ENCODE data around the gene STAC.
A peak's percentile ranks its signal among the peaks of the same experiment; 100 is the strongest.

The STAC gene

DNA sequence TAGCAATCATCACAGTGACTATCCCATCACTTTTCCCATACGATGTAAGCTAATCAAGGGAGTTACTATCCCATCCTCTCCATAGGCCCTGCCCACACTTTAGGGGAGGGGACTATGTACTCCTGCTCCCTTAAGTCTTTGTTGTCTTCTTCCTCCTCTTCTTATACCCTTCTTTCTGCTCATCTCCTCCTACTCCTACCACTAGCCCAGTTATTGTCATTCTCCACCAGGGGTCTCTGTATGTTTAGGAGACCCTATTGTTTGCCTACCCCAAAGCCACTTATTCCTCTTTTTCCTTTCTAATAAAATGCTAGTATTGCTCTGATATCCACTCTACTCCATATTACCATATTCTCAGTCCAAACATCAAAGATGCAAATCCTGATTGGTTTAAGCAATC, 27.8 kb downstream of the STAC start:
- TF ChIP-seq, protein P1, sequence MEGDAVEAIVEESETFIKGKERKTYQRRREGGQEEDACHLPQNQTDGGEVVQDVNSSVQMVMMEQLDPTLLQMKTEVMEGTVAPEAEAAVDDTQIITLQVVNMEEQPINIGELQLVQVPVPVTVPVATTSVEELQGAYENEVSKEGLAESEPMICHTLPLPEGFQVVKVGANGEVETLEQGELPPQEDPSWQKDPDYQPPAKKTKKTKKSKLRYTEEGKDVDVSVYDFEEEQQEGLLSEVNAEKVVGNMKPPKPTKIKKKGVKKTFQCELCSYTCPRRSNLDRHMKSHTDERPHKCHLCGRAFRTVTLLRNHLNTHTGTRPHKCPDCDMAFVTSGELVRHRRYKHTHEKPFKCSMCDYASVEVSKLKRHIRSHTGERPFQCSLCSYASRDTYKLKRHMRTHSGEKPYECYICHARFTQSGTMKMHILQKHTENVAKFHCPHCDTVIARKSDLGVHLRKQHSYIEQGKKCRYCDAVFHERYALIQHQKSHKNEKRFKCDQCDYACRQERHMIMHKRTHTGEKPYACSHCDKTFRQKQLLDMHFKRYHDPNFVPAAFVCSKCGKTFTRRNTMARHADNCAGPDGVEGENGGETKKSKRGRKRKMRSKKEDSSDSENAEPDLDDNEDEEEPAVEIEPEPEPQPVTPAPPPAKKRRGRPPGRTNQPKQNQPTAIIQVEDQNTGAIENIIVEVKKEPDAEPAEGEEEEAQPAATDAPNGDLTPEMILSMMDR (conservative IDR thresholded peaks at IDR 0.05; ENCODE audit: low read depth, low read length), result peak; percentile 31
- no peak for DNase-seq (ENCODE audit: low read depth)

DNA sequence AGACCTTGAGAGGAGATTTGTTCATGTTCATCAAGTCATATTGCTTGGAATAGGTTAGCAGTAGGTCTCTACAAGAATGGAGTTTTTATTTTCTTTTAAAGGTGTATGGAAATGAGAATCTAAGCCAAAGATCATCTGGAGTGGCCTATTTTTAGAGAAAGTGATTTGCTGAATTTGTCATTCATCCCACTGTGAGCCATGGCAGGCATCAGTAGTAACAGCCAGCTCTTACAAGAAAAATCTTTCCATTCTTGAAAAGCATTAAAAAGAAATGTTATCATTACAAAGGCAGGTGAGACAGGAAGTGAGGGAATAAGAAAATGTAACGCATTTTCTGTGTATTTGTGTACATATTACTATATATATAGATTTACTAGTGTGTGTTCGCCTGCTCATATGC, 29.6 kb downstream of the STAC start:
- TF ChIP-seq, protein P1 (conservative IDR thresholded peaks at IDR 0.05; ENCODE audit: low read depth, low read length), result no peak
- DNase-seq (ENCODE audit: low read depth), result no peak
- H3K4me3 ChIP-seq (ENCODE audit: low read length), result no peak overlapping the region

More for the DNA sequence above, 27.8 kb downstream of the STAC start:
- no peak overlapping the region for H3K4me3 ChIP-seq (ENCODE audit: low read length)

DNA sequence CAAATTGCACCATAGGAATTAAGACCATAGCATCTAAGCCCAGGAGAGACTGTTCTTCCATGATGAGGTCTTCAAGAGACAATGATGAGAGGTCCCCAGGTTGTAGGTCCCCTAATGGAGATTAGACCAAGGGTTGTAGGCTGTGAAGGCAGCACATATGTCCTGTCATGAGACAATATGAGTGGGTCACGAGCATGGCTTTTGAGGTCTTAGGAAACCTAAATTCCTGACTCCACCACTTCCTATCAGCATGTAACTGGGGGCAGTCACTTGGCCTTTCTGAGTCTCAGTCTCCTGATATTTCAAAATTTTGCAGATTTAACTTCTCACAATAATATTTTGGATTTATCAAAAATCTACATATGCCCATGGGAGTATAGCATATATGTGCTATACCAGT, 31.3 kb downstream of the STAC start:
- no peak overlapping the region for H3K4me3 ChIP-seq (ENCODE audit: low read length)
- TF ChIP-seq, protein P1 (conservative IDR thresholded peaks at IDR 0.05; ENCODE audit: low read depth, low read length), result no peak
- DNase-seq (ENCODE audit: low read depth), result no peak

DNA sequence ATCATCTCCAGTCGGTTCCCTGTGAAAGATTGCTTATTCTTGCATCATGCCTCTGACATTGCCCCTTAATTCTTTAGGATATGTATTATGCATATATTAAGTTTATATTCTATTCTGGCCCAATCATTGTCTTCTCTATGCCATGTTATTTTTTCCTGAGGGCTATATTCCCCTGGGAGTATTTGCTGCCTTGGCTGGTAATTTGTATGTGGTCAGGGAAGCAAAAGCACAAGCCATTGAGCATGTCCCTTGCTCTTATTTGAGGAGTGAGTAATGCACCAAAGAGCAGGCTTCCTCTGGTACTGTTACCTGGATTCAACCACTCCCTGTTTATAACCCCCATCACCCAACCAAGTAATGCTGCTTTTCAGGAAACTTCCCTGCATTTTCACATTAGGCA, 36.3 kb downstream of the STAC start:
- no peak overlapping the region for H3K4me3 ChIP-seq (ENCODE audit: low read length)
- DNase-seq (ENCODE audit: low read depth), result no peak
- TF ChIP-seq, protein P1 (conservative IDR thresholded peaks at IDR 0.05; ENCODE audit: low read depth, low read length), result no peak

DNA sequence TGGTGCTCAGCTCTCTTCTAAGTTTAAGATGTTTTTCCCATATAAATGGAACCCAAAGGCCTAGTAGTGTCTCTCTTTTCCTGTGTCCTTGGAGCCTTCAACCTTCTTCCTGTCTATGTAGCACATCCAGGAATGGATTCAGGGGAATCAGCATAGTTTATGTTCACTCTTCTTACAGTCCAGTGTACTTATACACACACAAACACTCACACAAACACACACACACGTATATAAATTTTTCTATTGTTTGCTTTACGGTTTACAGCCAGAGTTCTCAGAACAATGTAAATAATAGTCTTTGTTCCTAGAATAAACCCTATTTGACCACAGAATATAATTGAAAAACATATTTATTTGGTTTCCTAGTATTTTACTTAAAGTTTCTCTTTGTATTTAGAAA, 36.9 kb downstream of the STAC start:
- DNase-seq (ENCODE audit: low read depth), result no peak
- H3K4me3 ChIP-seq (ENCODE audit: low read length), result no peak overlapping the region
- TF ChIP-seq, protein P1 (conservative IDR thresholded peaks at IDR 0.05; ENCODE audit: low read depth, low read length), result no peak

DNA sequence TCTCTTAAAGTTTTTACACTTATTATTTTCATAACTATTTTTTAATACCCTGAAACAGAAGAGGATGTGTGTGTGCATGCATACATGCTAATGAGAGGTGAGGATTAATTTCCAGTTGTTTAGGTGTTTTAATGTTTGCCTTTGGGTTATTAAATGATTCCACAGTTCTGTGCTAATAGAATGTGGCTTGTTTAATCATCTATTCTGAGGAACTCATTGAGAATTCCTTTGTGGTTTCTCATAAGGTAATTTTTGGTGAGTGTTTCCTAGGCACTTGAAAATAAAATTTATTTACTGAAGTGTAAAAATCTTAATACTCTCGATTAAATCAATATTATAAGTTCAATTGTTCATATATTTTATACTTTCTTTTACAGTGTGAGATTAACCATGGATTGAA, 38.0 kb downstream of the STAC start:
- TF ChIP-seq, protein P1 (conservative IDR thresholded peaks at IDR 0.05; ENCODE audit: low read depth, low read length), result no peak
- H3K4me3 ChIP-seq (ENCODE audit: low read length), result no peak overlapping the region
- DNase-seq (ENCODE audit: low read depth), result no peak

DNA sequence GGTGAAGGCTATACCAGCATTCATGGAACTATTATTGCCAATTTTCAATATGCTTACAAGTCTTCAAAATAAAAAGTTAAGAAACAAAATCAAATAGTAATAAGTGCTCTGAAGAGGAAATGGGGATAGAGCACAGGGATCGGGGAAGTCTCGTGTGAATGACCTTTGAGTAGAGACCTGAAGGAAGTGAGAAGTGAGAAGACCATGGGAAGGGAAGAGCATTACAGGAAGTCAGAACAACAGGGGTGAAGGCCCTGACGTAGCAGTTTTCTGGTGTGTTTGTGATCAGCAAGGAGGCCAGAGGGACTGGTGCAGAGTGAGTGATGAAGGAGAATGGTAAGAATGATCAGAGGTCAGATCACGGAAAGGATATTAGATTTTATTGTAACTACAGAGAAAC, 48.1 kb downstream of the STAC start:
- DNase-seq (ENCODE audit: low read depth), result no peak
- H3K4me3 ChIP-seq (ENCODE audit: low read length), result no peak overlapping the region
- TF ChIP-seq, protein P1 (conservative IDR thresholded peaks at IDR 0.05; ENCODE audit: low read depth, low read length), result no peak

Data from retinal pigment epithelial cell (primary cell).